Neural crest cell (in vitro differentiated cells): ENCODE results near the gene NPIPB6. TPM values are rescaled to one million over a fixed set of nuclear protein-coding genes. Genes with fewer than 3 reads are reported as not detected.
A peak's percentile ranks its signal among the peaks of the same experiment; 100 is the strongest.

ENCODE experiments used
- DNase-seq: peaks from one replicate; pipeline ENCODE4 v3.0.0; 2021; ENCODE audit warnings: low read depth, mixed read lengths, low spot score
- H3K27ac Mint-ChIP-seq: one replicate; pipeline ENCODE4 v1.8.0; 2021; ENCODE audit warnings: mild to moderate bottlenecking, mixed read lengths; ENCODE audit not compliant: unreplicated experiment
- H3K27me3 Mint-ChIP-seq: 2 replicates; pipeline ENCODE4 v1.8.0; 2021; ENCODE audit warnings: low read depth, mild to moderate bottlenecking, mixed read lengths
- H3K36me3 Mint-ChIP-seq: 2 replicates; pipeline ENCODE4 v1.8.0; 2021; ENCODE audit warnings: low read depth, mild to moderate bottlenecking, mixed read lengths
- H3K4me1 Mint-ChIP-seq: 2 replicates; pipeline ENCODE4 v1.8.0; 2021; ENCODE audit warnings: mixed read lengths
- H3K4me3 Mint-ChIP-seq: one replicate; pipeline ENCODE4 v1.8.0; 2021; ENCODE audit warnings: mild to moderate bottlenecking, mixed read lengths
- H3K9me3 Mint-ChIP-seq: 2 replicates; pipeline ENCODE4 v1.8.0; 2021; ENCODE audit warnings: mixed read lengths
- microRNA-seq: library from miRNA; unstranded; fragments of <30 nt; microRNA quantifications from one replicate; pipeline ENCODE4, GENCODE V29; 2020
- total RNA-seq: library from RNA; stranded (reverse); gene quantifications from 2 replicates; pipeline ENCODE4 v1.2.1, GENCODE V29; 2021
- TF ChIP-seq, protein P1 (sequence below): fragments of 200-600 bp; sonication (generic); conservative IDR thresholded peaks from 2 replicates; pipeline ENCODE4 v1.5.0; 2021; ENCODE audit warnings: antibody characterized with exemption, mild to moderate bottlenecking

The NPIPB6 gene
- total RNA-seq, 1 donor from 2014 or later, result 3.2 TPM

DNA sequence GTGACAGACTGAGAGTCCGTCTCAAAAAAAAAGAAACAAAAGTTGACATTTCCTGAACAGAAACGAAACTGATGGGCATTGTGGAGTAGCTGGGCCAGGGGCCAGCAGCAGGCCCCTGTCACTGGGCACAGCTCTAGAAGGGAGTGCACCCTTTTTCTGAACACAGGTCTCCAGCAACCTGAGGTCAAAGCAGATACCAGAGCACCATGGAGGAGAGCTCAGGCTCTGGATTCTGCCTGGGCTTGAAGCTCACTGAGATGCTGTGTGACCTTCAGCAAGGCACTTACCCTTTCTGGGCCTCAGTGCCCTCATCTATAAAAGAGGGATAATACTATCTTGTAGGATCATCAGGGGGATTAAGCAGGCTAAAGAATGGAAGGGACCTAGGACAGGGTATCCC lies 66.0 kb downstream of the NPIPB6 start:
- H3K36me3 Mint-ChIP-seq, result peaks cover 3% of the 10 kb centered on the region
- H3K9me3 Mint-ChIP-seq, result no peaks in the 10 kb centered on the region
- no peak overlapping the region for H3K27ac Mint-ChIP-seq
- TF ChIP-seq, protein P1, sequence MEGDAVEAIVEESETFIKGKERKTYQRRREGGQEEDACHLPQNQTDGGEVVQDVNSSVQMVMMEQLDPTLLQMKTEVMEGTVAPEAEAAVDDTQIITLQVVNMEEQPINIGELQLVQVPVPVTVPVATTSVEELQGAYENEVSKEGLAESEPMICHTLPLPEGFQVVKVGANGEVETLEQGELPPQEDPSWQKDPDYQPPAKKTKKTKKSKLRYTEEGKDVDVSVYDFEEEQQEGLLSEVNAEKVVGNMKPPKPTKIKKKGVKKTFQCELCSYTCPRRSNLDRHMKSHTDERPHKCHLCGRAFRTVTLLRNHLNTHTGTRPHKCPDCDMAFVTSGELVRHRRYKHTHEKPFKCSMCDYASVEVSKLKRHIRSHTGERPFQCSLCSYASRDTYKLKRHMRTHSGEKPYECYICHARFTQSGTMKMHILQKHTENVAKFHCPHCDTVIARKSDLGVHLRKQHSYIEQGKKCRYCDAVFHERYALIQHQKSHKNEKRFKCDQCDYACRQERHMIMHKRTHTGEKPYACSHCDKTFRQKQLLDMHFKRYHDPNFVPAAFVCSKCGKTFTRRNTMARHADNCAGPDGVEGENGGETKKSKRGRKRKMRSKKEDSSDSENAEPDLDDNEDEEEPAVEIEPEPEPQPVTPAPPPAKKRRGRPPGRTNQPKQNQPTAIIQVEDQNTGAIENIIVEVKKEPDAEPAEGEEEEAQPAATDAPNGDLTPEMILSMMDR, result no peak
- no peak overlapping the region for H3K4me3 Mint-ChIP-seq
- peaks cover 23% of the 10 kb centered on the region for H3K4me1 Mint-ChIP-seq
- DNase-seq, result no peak
- no peaks in the 10 kb centered on the region for H3K27me3 Mint-ChIP-seq

DNA sequence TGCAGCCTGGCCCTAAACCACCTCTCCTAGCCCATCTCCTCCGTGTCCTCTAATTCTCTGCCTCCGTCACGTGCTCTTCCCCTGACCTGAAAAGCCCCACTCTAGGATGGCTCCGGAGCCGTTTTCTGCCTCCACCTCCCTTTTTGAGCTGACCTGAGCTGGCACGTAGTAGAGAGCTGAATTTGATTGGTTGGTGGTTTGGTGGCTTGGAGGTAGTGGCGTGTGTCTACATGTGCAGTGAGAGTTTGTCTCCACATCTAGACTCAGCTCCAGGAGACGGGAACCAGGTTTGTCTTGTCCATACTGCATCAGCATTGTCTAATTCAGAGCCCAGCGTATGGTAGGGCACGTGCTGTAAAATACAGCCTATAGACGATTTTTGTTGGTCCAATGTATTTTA lies 68.0 kb downstream of the NPIPB6 start:
- H3K27ac Mint-ChIP-seq, result no peak overlapping the region
- TF ChIP-seq, protein P1, result no peak
- peak overlapping the region; percentile 95 for H3K4me3 Mint-ChIP-seq
- H3K4me1 Mint-ChIP-seq, result peaks cover 39% of the 10 kb centered on the region
- peaks cover 3% of the 10 kb centered on the region for H3K36me3 Mint-ChIP-seq
- DNase-seq, result no peak
- no peaks in the 10 kb centered on the region for H3K9me3 Mint-ChIP-seq
- no peaks in the 10 kb centered on the region for H3K27me3 Mint-ChIP-seq

DNA sequence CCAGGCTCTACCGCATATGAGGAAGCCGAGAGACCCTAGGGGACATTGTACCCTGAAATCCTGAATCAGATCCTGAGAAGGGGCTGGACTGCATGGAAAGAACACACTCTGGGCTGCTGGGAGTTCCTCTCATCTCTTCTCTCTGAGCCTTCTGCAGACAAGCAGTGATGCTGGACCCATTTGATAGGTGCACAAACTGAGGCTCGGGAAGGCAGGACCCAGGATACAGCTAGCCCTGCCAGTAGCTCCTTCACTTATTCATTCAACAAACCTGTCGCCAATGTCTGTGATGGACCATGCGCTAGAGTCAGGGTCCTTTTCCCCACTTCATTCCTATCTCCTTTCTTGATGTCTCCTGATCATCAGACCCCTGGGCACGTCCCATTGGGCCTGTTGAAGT lies 69.1 kb downstream of the NPIPB6 start:
- peak overlapping the region; percentile 95 for H3K4me3 Mint-ChIP-seq
- TF ChIP-seq, protein P1, result no peak
- peaks cover 41% of the 10 kb centered on the region for H3K4me1 Mint-ChIP-seq
- DNase-seq, result no peak
- no peaks in the 10 kb centered on the region for H3K27me3 Mint-ChIP-seq
- peaks cover 3% of the 10 kb centered on the region for H3K36me3 Mint-ChIP-seq
- H3K9me3 Mint-ChIP-seq, result no peaks in the 10 kb centered on the region
- H3K27ac Mint-ChIP-seq, result no peak overlapping the region

DNA sequence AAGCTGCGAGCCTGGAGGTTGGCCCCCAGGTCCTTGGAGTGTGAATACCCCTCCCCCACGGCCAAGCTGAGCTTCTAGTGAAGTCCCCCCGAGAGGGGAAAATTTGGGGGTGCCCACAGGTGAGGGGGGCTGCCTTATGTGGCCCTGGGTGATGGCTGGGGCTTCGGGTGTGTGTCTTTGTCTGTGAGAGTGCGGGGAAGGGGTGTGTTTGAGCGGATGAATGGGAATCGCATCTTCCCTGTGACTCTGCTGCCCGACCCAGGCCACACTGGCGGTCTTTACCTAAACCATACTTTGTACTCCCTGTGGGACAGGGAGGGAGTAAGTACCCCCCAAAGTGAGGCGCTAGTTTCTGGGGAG lies 69.7 kb downstream of the NPIPB6 start:
- Mint-ChIP-seq H3K36me3 (peaks cover 3% of the 10 kb centered on the region), H3K4me1 (peaks cover 44% of the 10 kb centered on the region), H3K9me3 (no peaks in the 10 kb centered on the region), H3K27me3 (no peaks in the 10 kb centered on the region), H3K27ac (peak overlapping the region; percentile 97), H3K4me3 (peak overlapping the region; percentile 95)
- TF ChIP-seq, protein P1, result no peak
- DNase-seq, result no peak

DNA sequence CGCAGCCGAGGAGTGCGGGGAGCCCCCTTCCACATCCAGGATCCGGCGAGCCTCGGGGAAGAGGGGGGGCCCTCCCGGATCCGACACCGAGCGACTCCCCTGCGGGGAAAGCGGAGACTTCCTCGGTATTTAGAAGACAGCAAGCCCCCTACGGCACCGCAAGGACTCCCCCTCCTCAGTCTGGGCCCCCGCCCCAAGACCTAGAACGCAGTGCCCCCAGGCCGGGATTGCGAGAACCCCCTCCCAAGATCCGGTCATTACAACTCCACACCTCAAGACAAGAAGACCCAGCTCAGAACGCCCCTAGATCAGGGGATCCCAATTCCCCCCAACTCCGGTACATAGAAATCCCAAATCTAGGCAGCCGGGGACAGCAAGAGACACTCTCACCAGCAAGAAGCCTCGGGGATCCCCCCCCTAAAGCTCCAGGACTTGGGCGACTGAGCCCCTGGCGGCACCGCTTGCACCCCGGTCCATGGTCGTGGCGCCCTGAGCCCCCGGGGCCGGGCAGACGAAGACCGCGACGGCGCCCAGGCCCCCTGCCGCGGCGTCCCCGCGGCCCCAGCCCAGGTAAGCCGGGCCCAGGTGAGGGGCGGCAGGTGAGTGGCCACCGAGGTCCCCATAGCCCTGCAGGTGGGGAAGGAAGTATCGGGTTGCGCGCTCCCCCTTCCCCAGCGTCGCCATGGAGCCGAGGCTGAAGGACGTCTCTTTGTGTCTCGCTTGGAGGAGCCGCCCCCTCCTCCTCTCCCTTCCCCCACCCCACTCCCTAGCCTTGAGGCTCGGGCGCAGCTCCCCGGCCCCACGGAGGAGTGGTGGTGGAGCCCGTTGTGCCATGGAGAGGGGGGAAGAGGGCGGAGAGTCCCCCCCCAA lies 70.3 kb downstream of the NPIPB6 start:
- Mint-ChIP-seq H3K27me3 (no peaks in the 10 kb centered on the region), H3K4me3 (peak overlapping the region; percentile 95), H3K9me3 (no peaks in the 10 kb centered on the region), H3K27ac (peak overlapping the region; percentile 97), H3K4me1 (peaks cover 44% of the 10 kb centered on the region), H3K36me3 (peaks cover 3% of the 10 kb centered on the region)
- peak; percentile 40 for DNase-seq
- TF ChIP-seq, protein P1, result no peak

Small RNA genes within 50 kb of the gene (microRNA-seq; reads per million reads assigned to microRNA genes)
- gene MIR6862-1, result not detected

Other genes with a start within 250 kb of the NPIPB6 start
- gene XPO6, start 151.5 kb downstream of the NPIPB6 start, total RNA-seq, result 146 and 148 TPM in 2 replicates
- gene SBK1, start 71.0 kb downstream of the NPIPB6 start, total RNA-seq, result 79.0 and 79.3 TPM in 2 replicates
- gene EIF3CL, start 40.3 kb upstream of the NPIPB6 start, total RNA-seq, result 91.7 and 119 TPM in 2 replicates
- gene NPIPB7, start 108.8 kb upstream of the NPIPB6 start, total RNA-seq, result 0.32 and 0.56 TPM in 2 replicates
- 34.4 and 34.6 TPM in 2 replicates for gene CLN3, start 128.6 kb upstream of the NPIPB6 start, total RNA-seq
- gene APOBR, start 131.1 kb upstream of the NPIPB6 start, total RNA-seq, result 0.14 TPM in 1 of 2 replicates, not detected in the other
- gene IL27, start 143.3 kb upstream of the NPIPB6 start, total RNA-seq, result not detected in 2 replicates
- gene NUPR1, start 175.5 kb upstream of the NPIPB6 start, total RNA-seq, result not detected in 2 replicates
- gene SGF29, start 190.4 kb upstream of the NPIPB6 start, total RNA-seq, result 34.4 and 41.1 TPM in 2 replicates
- 0.23 TPM in 1 of 2 replicates, not detected in the other for gene SULT1A2, start 233.5 kb upstream of the NPIPB6 start, total RNA-seq
- gene SULT1A1, start 246.5 kb upstream of the NPIPB6 start, total RNA-seq, result 0.96 and 1.7 TPM in 2 replicates